ENCODE results near the gene KRT76. TPM values are rescaled to one million over a fixed set of nuclear protein-coding genes. Genes with fewer than 3 reads are reported as not detected.

KRT76 gene
- total RNA-seq, 1 experiment from 2014 or later, result not detected

GRCh38 chr12:52721838-52722470, 55.2 kb downstream of the KRT76 start:
- TF ChIP-seq CTCF (IDR thresholded peaks at IDR 0.05; ENCODE audit: unreplicated experiment), result no peak
- peaks cover 62% of the 10 kb centered on the region for H3K27me3 Mint-ChIP-seq (ENCODE audit: unreplicated experiment)
- H3K27ac Mint-ChIP-seq (ENCODE audit: unreplicated experiment), result no peak overlapping the region
- no peaks in the 10 kb centered on the region for H3K9me3 Mint-ChIP-seq (ENCODE audit: low read depth, unreplicated experiment)
- CTCF ChIA-PET, result interaction anchor here (0.6 kb wide), 1 partner anchor 170 kb away, joined by 5 read pairs; no protein-coding TSS in a partner anchor
- no TSS peak for BruUV-seq (replicated peaks)
- intact Hi-C loops (cut with micrococcal nuclease; ENCODE audit: unreplicated experiment), result no loop called here
- no peaks in the 10 kb centered on the region for H3K36me3 Mint-ChIP-seq (ENCODE audit: insufficient read depth, unreplicated experiment)
- no peaks in the 10 kb centered on the region for H3K4me1 Mint-ChIP-seq (ENCODE audit: low read depth, unreplicated experiment)
- no peak for DNase-seq
- H3K4me3 Mint-ChIP-seq (ENCODE audit: low read depth, unreplicated experiment), result no peak overlapping the region

GRCh38 chr12:52720365-52720886, 56.7 kb downstream of the KRT76 start:
- CTCF ChIA-PET, result no interaction called here
- Mint-ChIP-seq H3K4me1 (ENCODE audit: low read depth, unreplicated experiment) (no peaks in the 10 kb centered on the region), H3K36me3 (ENCODE audit: insufficient read depth, unreplicated experiment) (no peaks in the 10 kb centered on the region), H3K27ac (ENCODE audit: unreplicated experiment) (no peak overlapping the region), H3K4me3 (ENCODE audit: low read depth, unreplicated experiment) (no peak overlapping the region), H3K9me3 (ENCODE audit: low read depth, unreplicated experiment) (no peaks in the 10 kb centered on the region), H3K27me3 (ENCODE audit: unreplicated experiment) (peaks cover 68% of the 10 kb centered on the region)
- intact Hi-C loops (cut with micrococcal nuclease; ENCODE audit: unreplicated experiment), result no loop called here
- BruUV-seq (replicated peaks), result no TSS peak
- no peak for TF ChIP-seq CTCF (IDR thresholded peaks at IDR 0.05; ENCODE audit: unreplicated experiment)
- DNase-seq, result no peak

Other genes with a start within 250 kb of the KRT76 start
- gene KRT71, start 224.2 kb downstream of the KRT76 start, total RNA-seq (2022), result not detected in 2 replicates
- gene KRT74, start 203.5 kb downstream of the KRT76 start, total RNA-seq (2022), result not detected in 2 replicates
- not detected in 2 replicates for gene KRT72, start 175.9 kb downstream of the KRT76 start, total RNA-seq (2022)
- not detected in 2 replicates for gene KRT73, start 158.8 kb downstream of the KRT76 start, total RNA-seq (2022)
- gene KRT2, start 125.1 kb downstream of the KRT76 start, total RNA-seq (2022), result not detected in 2 replicates
- gene KRT1, start 96.9 kb downstream of the KRT76 start, total RNA-seq (2022), result not detected in 2 replicates
- gene KRT77, start 73.8 kb downstream of the KRT76 start, total RNA-seq (2022), result not detected in 2 replicates
- gene KRT3, start 18.8 kb upstream of the KRT76 start, total RNA-seq (2022), result not detected in 2 replicates
- not detected in 2 replicates for gene KRT4, start 36.8 kb upstream of the KRT76 start, total RNA-seq (2022)
- 0.24 TPM in 1 of 2 replicates, not detected in the other for gene KRT79, start 57.0 kb upstream of the KRT76 start, total RNA-seq (2022)
- 0.59 and 0.69 TPM in 2 replicates for gene KRT78, start 71.6 kb upstream of the KRT76 start, total RNA-seq (2022)
- gene KRT8, start 127.7 kb upstream of the KRT76 start, total RNA-seq (2022), result 2,474 and 2,821 TPM in 2 replicates
- gene KRT18, start 171.8 kb upstream of the KRT76 start, total RNA-seq (2022), result 1,777 and 1,816 TPM in 2 replicates
- 242 and 272 TPM in 2 replicates for gene EIF4B, start 229.1 kb upstream of the KRT76 start, total RNA-seq (2022)

Data from Calu3 (cell line).